ELF-1 (cell line): ENCODE data around the gene E2F7.
"Not testable (repeated sequence)": the region's sequence is repeated elsewhere in the genome, so short reads cannot be mapped to it uniquely, and the experiment has no call there.

Experiments
- DNase-seq: peaks from one replicate; pipeline ENCODE4 v3.0.0-alpha.2; 2016; ENCODE audit warnings: low read depth, low spot score

Gene E2F7, protein sequence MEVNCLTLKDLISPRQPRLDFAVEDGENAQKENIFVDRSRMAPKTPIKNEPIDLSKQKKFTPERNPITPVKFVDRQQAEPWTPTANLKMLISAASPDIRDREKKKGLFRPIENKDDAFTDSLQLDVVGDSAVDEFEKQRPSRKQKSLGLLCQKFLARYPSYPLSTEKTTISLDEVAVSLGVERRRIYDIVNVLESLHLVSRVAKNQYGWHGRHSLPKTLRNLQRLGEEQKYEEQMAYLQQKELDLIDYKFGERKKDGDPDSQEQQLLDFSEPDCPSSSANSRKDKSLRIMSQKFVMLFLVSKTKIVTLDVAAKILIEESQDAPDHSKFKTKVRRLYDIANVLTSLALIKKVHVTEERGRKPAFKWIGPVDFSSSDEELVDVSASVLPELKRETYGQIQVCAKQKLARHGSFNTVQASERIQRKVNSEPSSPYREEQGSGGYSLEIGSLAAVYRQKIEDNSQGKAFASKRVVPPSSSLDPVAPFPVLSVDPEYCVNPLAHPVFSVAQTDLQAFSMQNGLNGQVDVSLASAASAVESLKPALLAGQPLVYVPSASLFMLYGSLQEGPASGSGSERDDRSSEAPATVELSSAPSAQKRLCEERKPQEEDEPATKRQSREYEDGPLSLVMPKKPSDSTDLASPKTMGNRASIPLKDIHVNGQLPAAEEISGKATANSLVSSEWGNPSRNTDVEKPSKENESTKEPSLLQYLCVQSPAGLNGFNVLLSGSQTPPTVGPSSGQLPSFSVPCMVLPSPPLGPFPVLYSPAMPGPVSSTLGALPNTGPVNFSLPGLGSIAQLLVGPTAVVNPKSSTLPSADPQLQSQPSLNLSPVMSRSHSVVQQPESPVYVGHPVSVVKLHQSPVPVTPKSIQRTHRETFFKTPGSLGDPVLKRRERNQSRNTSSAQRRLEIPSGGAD

DNA sequence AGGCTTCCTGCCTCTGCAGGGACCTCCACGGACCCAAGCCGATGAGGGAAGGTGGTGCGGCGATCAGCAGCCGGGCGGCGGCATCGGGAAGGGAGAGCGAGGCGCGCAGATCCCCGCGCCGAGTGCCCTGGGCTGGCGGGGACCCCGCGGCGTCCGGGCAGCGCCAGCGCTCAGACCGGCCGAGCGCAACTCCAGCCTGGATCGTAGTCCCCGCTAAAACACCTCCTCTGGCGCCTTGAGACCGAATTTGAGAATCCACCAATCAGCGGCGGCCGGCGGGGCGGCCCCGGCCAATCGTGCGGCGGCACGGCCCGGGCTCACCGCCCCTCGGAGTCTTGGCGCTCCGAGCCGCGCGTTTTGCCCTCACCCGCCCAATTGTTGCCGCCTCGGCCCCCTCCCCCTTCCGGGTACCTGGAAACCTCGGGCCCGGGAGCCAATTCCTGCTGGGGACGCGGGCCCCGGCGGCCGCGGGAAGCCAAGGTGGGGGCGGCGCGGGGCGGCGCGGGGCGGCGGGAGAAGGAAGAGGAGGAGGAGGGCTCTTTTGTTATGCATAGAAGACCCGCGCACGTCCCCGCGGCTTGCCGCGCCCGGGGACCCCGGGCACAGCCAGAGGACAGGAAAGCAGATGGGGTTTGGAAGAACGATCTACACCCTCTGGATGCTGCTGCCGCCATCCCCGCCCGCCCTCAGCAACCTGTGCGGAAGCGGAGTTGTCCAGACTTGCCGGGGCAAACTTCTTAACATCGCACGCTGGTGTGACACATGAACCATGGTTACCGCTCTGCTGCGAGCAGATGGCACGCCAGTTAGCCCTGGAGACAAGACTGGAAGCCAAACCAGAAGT lies at the start of gene E2F7:
E2F7 (minus strand) TSS at position 209 of the 844 bp plus-strand sequence. CDS start 934 bp downstream, outside the sequence.
- DNase-seq, result peak; percentile 99

DNA sequence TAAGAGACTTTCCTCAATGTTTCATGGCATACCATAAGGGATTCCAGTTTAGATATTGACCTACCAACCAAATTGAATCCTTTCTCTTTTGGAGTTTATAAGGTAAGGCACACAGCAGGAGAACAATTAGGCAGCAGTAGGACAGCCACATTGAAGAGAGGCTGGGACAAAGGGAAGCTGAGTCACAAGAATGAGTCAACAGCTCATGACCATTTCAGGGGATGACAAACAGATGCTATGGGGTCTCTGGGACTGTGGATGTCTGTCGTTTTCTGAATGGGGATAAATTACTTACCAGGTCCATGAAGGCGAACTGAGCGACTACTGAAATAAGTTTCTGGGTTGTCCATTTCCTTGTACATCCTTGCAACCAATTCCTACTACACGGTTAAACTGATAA lies 48.6 kb upstream of the E2F7 start:
- no peak for DNase-seq

DNA sequence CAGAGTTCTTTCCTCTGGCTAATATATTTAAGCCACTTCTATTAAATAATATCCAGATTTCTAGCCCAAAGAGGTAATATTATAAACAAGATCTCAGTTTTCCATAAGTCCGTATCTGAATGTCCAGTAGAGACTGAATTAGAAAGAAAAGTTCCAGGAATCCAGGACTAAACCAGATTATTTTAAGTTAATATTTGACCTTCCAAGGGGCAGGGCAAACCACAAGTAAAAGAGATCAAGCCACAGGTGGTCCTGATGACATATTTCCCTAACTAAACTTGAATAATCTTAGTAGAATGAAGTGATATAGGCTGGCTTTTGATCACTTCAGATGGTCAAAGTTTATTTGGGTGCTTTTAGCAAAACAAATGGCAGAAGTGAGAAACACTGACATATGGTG lies 43.3 kb upstream of the E2F7 start:
- DNase-seq, result no peak

DNA sequence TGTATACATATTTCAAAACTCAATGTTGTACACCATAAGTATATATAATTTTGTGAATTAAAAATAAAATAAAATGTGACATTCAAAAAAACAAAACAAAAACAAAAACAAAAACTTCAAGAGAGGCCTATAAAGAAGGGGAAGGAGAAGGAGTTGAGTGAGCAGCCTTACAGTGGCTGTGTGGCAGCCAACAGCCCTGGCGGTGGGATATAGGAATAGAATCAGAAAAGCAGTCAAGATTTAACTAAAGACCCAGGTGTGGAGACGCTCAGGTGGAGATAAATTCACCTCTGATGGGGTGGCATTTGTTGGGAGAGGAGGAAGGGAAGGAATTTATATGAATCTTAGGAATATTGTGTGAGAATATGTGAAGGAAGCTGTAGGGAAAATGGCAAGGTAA lies 41.8 kb upstream of the E2F7 start:
- no peak for DNase-seq

DNA sequence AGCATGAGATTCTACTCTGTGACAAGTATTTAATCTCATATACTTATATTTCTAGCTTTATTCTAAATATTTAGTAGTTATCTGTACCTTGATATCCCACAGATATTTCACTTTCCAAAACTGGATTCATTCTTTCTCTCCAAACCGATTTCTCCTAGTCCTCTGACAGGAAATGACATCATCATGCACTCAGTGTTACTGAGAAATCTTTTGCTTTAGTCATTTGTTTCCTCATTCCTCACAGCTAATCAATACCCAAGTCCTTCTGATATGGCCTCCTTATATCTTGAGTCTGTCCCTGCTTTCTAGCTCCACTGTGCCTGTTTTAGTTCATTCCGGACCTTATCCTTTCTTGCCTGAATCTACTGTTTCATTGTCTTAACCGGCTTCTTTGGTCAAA lies 39.4 kb upstream of the E2F7 start:
- no peak for DNase-seq

DNA sequence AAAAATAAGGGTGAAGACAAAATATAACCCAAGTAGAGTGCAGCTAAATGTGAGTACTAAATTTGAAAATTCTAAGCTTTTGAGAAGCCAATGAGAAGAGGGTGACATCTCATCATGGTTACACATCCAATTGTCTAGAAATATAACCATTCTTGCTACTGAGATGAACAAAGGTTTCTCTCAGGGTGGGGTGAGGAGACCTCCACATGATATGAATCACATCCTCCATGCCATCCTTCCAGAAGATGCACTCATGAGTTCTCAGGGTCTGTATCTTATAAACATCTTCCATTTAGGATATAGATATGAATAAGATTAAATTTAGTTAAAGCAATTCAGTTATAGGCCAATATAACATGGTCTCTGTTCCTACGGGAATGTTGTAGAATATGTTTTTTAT lies 38.9 kb upstream of the E2F7 start:
- DNase-seq, result no peak

DNA sequence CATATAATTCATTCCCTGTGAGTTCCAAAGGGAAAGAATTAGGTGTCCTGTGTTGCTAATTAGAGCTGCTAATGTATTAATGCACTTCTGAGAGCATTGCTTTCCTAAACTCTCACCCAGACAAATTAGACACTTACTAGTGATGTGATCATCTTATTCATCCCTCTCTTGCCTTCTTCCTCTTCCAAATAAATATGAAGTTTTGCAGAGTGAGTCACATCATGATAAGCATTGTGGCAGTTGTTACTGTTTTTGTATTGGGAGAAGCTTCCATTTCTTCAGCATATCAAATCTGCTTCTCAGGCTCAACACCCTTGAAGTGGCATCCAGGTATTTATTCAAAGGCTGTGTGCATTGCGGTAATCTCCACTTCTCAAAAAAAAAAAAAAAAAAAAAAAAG lies 37.3 kb upstream of the E2F7 start:
- DNase-seq, result no peak

DNA sequence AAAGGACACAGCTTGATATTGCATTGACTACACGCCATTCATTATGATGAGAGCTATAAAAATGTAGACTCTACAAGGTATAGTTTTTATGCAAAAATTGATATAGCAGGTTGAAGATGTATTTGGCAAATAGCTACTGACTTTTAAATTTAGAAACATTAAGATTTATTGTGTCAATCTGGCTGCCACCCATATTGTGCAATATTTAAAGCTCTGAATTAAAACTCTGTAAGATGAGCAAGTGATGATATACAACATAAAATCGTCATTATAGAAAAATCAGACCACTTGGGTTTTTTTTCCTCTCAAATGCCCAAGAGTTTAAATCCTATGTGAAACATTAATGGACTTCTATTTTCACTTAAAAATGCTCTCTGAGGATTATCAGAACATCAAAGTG lies 36.8 kb upstream of the E2F7 start:
- no peak for DNase-seq

DNA sequence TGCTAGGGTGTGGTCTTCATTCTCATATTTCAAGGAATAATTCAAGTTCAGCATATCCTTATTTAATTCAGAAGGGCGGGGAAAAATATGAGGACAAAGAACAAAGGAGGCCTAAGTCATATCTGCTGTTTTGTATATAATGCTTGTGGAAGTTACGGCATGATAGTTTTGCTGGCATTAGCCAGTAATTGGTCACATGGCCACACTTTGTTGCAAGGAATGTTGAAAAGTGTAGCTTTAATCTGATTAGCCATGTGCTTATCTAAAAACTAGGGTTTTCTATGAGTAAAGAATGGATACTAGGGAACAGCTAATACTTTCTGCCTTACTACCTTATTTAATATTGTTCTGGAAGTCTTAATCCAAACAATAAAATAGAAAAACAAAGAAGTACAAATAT lies 34.4 kb upstream of the E2F7 start:
- no peak for DNase-seq

DNA sequence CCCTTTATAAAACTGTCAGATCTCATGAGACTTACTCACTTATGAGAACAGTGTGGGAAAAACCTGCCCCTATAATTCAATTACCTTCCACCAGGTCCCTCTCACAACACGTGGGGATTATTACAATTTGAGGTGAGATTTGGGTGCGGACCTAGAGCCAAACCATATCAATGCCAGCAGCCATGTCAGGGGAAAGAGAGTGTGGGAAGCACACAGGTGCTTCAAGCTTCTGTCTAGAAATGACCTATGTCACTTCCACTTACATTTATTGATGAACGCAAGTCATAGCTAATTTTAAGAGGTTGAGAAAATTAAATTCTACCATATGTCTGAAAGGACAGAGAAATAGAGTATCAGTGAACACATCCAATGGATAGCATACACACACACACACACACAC lies 32.5 kb upstream of the E2F7 start:
- DNase-seq, result no peak

DNA sequence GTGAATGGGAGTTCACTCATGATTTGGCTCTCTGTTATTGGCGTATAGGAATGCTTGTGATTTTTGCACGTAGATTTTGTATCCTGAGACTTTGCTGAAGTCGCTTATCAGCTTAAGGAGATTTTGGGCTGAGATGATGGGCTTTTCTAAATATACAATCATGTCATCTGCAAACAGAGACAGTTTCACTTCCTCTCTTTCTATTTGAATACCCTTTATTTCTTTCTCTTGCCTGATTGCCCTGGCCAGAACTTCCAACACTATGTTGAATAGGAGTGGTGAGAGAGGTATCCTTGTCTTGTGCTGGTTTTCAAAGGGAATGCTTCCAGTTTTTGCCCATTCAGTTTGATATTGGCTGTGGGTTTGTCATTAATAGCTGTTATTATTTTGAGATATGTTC lies 26.9 kb upstream of the E2F7 start:
- DNase-seq, result not testable (repeated sequence)

DNA sequence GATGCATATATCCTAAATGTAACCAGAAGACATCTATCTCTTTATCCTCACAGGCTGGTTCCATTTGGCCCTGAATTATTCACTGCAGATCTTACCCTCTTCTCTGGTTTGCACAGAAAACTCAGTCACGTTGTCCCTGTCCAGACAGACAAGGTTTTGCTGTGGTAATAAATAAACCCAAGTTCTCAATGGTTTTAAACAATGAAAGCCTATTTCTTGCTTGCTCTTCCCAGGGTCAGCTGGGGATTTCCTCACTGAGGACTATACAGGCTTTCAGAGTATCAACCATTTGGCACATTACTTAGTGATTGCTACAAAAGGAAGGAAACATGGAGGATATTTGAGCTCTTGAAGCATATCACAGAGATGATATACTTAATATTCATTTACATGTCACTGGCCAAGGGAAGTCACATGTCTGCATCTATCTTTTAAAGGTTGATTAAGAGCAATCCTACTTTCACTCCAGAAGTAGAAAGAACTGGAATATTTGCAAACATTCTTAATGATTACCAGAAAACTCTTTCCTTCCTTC lies 24.4 kb upstream of the E2F7 start:
- DNase-seq, result no peak

DNA sequence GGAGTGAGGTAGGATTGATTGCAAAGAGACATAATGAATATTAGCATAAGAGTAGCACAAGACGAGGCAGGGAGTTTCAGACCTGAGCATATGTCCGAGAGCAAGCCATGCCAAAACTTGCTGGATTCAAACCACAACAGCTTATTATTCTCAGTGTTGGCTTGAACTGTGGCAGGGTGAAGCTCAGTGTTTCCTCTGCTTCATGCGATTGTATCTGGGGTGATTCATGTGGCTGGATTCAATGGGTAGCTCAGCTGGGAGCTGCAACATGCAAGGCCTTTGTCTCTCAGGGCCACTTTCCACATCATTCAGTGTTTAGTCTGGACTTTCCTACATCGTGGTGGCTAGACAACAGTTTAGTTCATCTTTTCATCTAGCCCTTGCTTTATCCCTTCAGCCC lies 22.1 kb upstream of the E2F7 start:
- no peak for DNase-seq

DNA sequence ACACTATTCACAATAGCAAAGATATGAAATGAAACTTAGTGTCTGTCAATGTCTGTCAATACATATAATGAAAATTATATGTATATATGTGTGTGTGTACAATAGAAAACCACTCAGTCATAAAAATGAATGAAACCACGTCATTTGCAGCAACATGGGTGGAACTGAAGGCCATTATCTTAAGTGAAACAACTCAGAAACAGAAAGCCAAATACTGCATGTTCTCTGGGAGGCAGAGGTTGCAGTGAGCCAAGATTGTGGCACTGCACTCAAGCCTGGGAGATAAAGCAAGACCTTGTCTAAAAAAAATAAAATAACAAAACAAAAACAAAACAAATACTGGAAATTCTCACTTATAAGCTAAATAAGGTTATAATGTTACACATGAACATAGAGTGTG lies 16.7 kb upstream of the E2F7 start:
- no peak for DNase-seq

DNA sequence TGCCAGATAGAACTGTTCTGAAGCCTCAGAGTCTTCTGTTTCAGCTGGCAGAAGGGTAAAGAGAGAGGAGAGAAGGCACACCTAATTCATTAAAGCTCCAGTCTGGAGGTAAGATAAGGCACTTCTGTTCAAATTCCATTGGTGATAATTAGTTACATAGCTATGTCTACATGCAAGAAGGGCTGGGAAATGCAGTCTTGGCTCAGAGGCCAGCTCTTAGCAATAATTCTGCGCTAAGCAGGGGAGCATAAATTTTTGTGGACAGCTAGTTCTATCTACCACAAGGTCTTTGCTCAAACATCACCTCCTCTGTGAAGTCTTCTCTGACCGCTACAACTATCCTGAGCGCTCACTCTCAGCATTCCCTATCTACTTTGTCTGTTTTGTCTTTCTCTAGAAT lies 14.3 kb upstream of the E2F7 start:
- DNase-seq, result no peak

DNA sequence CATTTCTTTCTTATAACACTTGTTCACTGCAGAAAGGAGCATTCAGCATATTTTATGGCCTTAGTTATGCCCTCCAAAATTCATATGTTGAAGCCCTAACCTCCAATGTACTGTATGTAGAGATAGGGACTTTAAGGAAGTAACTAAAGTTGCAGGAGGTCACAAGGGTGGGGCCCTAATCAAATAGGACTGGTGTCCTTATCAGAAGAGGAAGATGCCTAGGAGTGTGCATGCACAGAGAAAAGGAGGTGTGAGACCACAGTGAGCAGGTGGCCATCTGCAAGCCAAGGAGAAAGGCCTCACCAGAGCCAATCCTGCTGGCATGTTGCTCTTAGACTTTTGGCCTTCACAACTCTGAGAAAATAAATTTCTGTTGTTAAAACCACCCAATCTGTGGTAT lies 12.9 kb upstream of the E2F7 start:
- no peak for DNase-seq

DNA sequence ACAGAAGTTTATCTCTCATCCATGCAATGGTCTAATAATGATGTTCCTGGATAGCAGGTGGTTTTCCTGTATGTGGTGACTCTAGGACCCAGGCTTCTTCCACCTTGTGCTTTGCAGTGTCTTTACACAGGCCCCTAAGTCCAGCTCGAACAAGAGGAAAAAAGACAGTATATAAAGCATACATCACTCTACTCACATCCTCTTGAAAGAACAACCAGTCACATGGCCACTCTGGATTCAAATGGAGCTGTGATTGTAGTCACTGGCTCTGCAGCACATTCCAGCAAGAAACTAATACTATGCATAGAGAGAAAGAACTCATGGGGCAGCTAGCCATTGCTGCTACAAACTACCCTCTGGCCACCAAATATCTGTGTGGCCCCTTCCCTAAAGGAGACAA lies 11.5 kb upstream of the E2F7 start:
- DNase-seq, result no peak

DNA sequence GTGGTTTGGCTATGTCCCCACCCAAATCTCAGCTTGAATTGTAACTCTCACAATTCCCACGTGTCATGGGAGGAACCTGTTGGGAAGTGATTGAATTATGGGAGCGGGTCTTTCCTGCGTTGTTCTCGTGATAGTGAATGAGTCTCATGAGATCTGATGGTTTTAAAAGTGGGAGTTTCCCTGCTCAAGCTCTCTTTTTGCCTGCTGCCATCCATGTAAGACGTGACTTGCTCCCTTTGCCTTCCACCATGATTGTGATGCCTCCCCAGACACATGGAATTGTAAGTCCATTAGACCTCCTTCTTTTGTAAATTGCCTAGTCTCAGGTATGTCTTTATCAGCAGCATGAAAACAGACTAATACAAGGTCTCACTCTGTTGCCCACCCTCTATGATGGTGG lies 8.5 kb upstream of the E2F7 start:
- not testable (repeated sequence) for DNase-seq

DNA sequence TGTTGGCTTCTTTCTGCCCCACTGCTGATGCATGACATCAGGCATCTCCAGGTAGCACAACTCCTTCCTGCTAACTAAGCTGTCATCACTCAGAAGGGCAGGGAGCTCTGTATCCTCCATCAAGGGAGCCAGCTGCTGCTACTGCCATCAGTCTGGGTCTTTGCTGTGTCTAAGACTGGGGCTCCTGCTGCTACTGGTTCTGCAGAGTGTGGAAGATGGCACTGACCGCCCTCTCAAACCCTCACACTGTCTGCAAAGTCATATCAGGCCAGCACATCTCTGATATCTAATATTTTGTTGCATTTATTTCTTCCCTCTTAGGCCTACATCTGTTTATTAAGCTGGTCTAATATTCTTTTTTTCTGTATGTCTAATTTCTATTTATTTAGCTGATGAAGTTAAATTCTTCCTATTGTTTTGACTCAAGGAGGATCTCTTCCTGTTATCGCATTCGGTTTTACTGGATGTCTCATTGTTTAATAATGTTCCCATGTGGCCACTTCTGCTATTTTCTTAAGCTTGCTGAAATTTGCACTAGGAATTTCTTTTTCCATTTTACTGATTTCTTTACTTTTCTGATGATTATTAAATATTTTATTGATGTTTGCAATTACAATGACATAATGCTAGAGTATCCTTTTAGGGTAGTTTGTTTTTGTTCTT lies 7.6 kb upstream of the E2F7 start:
- no peak for DNase-seq

DNA sequence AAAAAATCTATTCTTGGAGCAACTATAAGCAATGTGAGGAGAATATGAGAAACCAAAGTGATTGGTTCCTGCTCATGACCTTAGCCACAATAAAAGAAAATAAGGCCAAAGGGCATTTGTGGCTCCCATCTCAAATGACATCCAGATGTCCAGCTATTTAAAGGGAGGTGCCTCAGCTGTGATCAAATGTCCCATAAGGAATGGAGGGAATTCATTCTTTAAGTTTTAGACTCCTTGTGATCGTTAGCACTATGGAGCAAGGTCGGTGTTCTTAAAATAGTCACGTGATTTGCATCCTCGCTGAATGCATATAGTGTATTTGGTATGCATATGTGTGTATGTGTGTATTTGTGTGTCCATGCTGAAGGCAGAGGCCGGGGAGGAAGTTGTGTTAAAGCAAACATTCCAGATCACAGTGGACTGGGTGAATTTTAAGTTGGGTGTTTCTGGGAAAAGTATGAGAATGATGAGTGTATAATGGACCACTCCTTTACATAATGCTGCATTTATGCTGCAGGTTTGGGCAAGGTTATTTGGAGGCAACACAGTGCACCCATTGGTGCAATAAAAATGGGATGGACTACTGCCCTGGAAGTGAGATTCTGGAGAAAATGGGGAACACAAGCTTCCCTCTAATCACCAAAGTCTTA lies 5.6 kb upstream of the E2F7 start:
- DNase-seq, result no peak

DNA sequence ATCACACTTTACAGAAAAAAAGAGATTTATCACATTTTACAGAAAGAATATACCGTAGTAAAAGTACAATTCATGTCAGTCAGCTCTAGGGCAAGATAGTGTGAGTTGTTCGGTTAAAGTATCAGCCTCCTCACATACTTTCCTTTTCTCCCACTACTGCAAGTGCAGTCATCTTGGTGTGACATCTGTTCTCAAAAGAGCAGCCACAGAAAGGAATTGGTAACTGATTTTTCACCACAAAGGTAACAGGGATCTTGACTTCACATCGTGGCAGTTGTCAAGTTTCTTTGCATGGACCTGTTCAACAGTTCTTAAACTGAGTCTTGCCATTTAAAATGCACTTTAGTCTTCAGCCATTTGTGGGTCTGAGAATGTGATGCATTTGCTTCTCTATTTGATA lies 5.0 kb upstream of the E2F7 start:
- DNase-seq, result no peak
